H1 (cell line): ENCODE results near the gene EGFLAM. TPM values are rescaled to one million over a fixed set of nuclear protein-coding genes. Genes with fewer than 3 reads are reported as not detected.

Experiments
- CTCF ChIA-PET: fragments of 300-600 bp; sonication (Branson Sonifier 250); formaldehyde crosslinking; loops from one replicate; lab custom pipeline; 2021; ENCODE audit not compliant: partially characterized antibody; lab: Charles Lee
- POLR2A ChIA-PET: fragments of 300-600 bp; sonication (Branson Sonifier 250); formaldehyde crosslinking; loops from one replicate; lab custom pipeline; 2021; ENCODE audit warnings: inconsistent platforms; ENCODE audit not compliant: partially characterized antibody; lab: Charles Lee
- DNase-seq, 2 experiments: peaks; one replicate each; pipeline versions ENCODE4 v3.0.0 to v3.0.0-alpha.2; 2010 to 2022; ENCODE audit warnings: low spot score in 2 of 2, low read depth in 1 of 2, mixed read lengths in 1 of 2
- FAIRE-seq: peaks from 2 replicates; lab custom pipeline; 2011; peaks lifted over from hg19 to GRCh38; lab: Jason Lieb, UNC
- H2AFZ ChIP-seq: 2 replicates; pipeline ENCODE4 v1.8.1; 2012; ENCODE audit warnings: low read length, inconsistent platforms
- H2AK5ac ChIP-seq: 2 replicates; pipeline ENCODE4 v1.6.1; 2013; ENCODE audit warnings: low read depth, low read length
- H2BK120ac ChIP-seq: replicated peaks from 2 replicates; pipeline ENCODE3; 2013; ENCODE audit warnings: low read depth, low read length, inconsistent platforms
- H2BK12ac ChIP-seq: 2 replicates; pipeline ENCODE4 v1.6.1; 2013; ENCODE audit warnings: low read depth, low read length
- H2BK15ac ChIP-seq: 2 replicates; pipeline ENCODE4 v1.6.1; 2013; ENCODE audit warnings: low read length
- H2BK20ac ChIP-seq: 2 replicates; pipeline ENCODE4 v1.6.1; 2013; ENCODE audit warnings: low read length
- H2BK5ac ChIP-seq: 2 replicates; pipeline ENCODE4 v1.6.1; 2013; ENCODE audit warnings: low read depth, low read length
- H3K14ac ChIP-seq: 2 replicates; pipeline ENCODE4 v1.6.1; 2013; ENCODE audit warnings: inconsistent platforms; ENCODE audit not compliant: insufficient read length
- H3K18ac ChIP-seq: 2 replicates; pipeline ENCODE4 v1.6.1; 2013; ENCODE audit warnings: low read length; ENCODE audit errors: extremely low read depth
- H3K23ac ChIP-seq: 2 replicates; pipeline ENCODE4 v1.6.1; 2013; ENCODE audit warnings: inconsistent platforms; ENCODE audit not compliant: insufficient read length
- H3K23me2 ChIP-seq: 2 replicates; pipeline ENCODE4 v1.6.1; 2013; ENCODE audit warnings: low read depth, low read length
- H3K27ac ChIP-seq: 2 replicates; pipeline ENCODE4 v1.6.1; 2011; ENCODE audit warnings: low read depth, low read length, inconsistent platforms
- H3K27me3 ChIP-seq, 4 experiments: replicated peaks in 1 of 4; 1 replicate in 1 of 4; 2 replicates in 3 of 4; pipeline versions ENCODE4 v1.6.1 to v1.8.1; 2011 to 2013; ENCODE audit warnings: low read length in 3 of 4, mild to moderate bottlenecking in 3 of 4, inconsistent platforms in 2 of 4, mixed read lengths in 2 of 4, moderate library complexity in 1 of 4; ENCODE audit not compliant: control insufficient read depth in 3 of 4, insufficient read depth in 3 of 4; ENCODE audit errors: extremely low read depth in 1 of 4
- H3K36me3 ChIP-seq, 4 experiments: 2 replicates each; pipeline versions ENCODE4 v1.6.1 to v1.8.1; 2011 to 2013; ENCODE audit warnings: mild to moderate bottlenecking in 4 of 4, low read length in 3 of 4, moderate library complexity in 2 of 4, control low read depth in 1 of 4, inconsistent platforms in 1 of 4; ENCODE audit not compliant: insufficient read depth in 4 of 4, control insufficient read depth in 2 of 4
- H3K4ac ChIP-seq: replicated peaks from 2 replicates; pipeline ENCODE3; 2013; ENCODE audit warnings: low read length, low read depth, mixed read lengths, inconsistent platforms; ENCODE audit not compliant: insufficient read length
- H3K4me1 ChIP-seq, 4 experiments: replicated peaks in 1 of 4; 1 replicate in 1 of 4; 2 replicates in 3 of 4; pipeline versions ENCODE4 v1.6.1 to v1.8.1; 2011 to 2013; ENCODE audit warnings: low read length in 3 of 4, inconsistent platforms in 2 of 4, mixed read lengths in 1 of 4; ENCODE audit not compliant: insufficient read depth in 4 of 4, control insufficient read depth in 3 of 4
- H3K4me2 ChIP-seq, 2 experiments: 2 replicates each; pipeline versions ENCODE4 v1.6.1 to v1.8.1; 2011 to 2013; ENCODE audit warnings: low read depth in 2 of 2, low read length in 2 of 2, control low read depth in 1 of 2, inconsistent platforms in 1 of 2, mild to moderate bottlenecking in 1 of 2; ENCODE audit not compliant: insufficient read depth in 1 of 2
- H3K4me3 ChIP-seq, 4 experiments: fragments of 200-600, 300-600 bp in 1 of 4; sonication (generic), shearing (Covaris generic), sonication (Bioruptor Twin) in 1 of 4; 2 replicates each; pipeline versions ENCODE4 v1.5.1 to v1.8.1; 2011 to 2016; ENCODE audit warnings: low read length in 4 of 4, low read depth in 3 of 4, control low read depth in 2 of 4, inconsistent platforms in 2 of 4, mild to moderate bottlenecking in 2 of 4, mixed read lengths in 1 of 4, moderate library complexity in 1 of 4; ENCODE audit not compliant: insufficient read depth in 2 of 4; ENCODE audit errors: extremely low read depth in 1 of 4
- H3K56ac ChIP-seq: replicated peaks from 2 replicates; pipeline ENCODE3; 2013; ENCODE audit warnings: low read depth, mild to moderate bottlenecking, mixed read lengths, low read length, inconsistent platforms; ENCODE audit not compliant: insufficient read length
- H3K79me1 ChIP-seq: 2 replicates; pipeline ENCODE4 v1.6.1; 2013; ENCODE audit warnings: low read depth, low read length, control low read depth
- H3K79me2 ChIP-seq, 2 experiments: 2 replicates each; pipeline versions ENCODE4 v1.6.1 to v1.8.1; 2012 to 2013; ENCODE audit warnings: low read length in 2 of 2, mild to moderate bottlenecking in 2 of 2, inconsistent platforms in 1 of 2; ENCODE audit not compliant: insufficient read depth in 2 of 2, control insufficient read depth in 1 of 2
- H3K9ac ChIP-seq, 4 experiments: replicated peaks in 1 of 4; 1 replicate in 1 of 4; 2 replicates in 3 of 4; pipeline versions ENCODE4 v1.6.1 to v1.8.1; 2011 to 2013; ENCODE audit warnings: low read depth in 3 of 4, low read length in 3 of 4, control low read depth in 2 of 4, mild to moderate bottlenecking in 2 of 4, moderate library complexity in 2 of 4, inconsistent platforms in 1 of 4; ENCODE audit errors: extremely low read depth in 1 of 4
- H3K9me3 ChIP-seq, 2 experiments: 2 replicates each; pipeline versions ENCODE4 v1.6.1 to v1.8.1; 2012 to 2013; ENCODE audit warnings: mild to moderate bottlenecking in 2 of 2, moderate library complexity in 2 of 2, control low read depth in 1 of 2, inconsistent platforms in 1 of 2, low read depth in 1 of 2, low read length in 1 of 2, mixed read lengths in 1 of 2; ENCODE audit not compliant: insufficient read depth in 2 of 2
- H4K20me1 ChIP-seq, 2 experiments: replicated peaks in 1 of 2; 2 replicates each; pipeline versions ENCODE3 to v1.8.1; 2011 to 2013; ENCODE audit warnings: inconsistent platforms in 2 of 2, low read length in 2 of 2, mild to moderate bottlenecking in 1 of 2; ENCODE audit not compliant: insufficient read depth in 2 of 2, control insufficient read depth in 1 of 2
- H4K5ac ChIP-seq: 2 replicates; pipeline ENCODE4 v1.6.1; 2013; ENCODE audit warnings: low read length, low read depth, mixed read lengths, inconsistent platforms; ENCODE audit not compliant: insufficient read length
- H4K8ac ChIP-seq: 2 replicates; pipeline ENCODE4 v1.8.0; 2013; ENCODE audit warnings: mild to moderate bottlenecking, moderate library complexity, low read length, inconsistent platforms; ENCODE audit not compliant: insufficient read depth; ENCODE audit errors: extremely low read depth
- H4K91ac ChIP-seq: replicated peaks from 2 replicates; pipeline ENCODE3; 2013; ENCODE audit warnings: low read length, mixed read lengths, inconsistent platforms; ENCODE audit not compliant: insufficient read length
- CREB1 ChIP-seq: IDR thresholded peaks from 2 replicates; pipeline ENCODE4 v1.6.1; 2012; ENCODE audit warnings: inconsistent platforms
- HDAC2 ChIP-seq, 2 experiments: fragments of 300-600 bp in 1 of 2; sonication (generic) in 1 of 2; IDR thresholded peaks; 2 replicates each; pipeline ENCODE4 v1.6.1; 2011 to 2012; ENCODE audit warnings: low read depth in 2 of 2, low read length in 2 of 2, mild to moderate bottlenecking in 2 of 2, moderate library complexity in 2 of 2, borderline replicate concordance in 1 of 2, inconsistent platforms in 1 of 2
- JUND ChIP-seq: IDR thresholded peaks from 2 replicates; pipeline ENCODE4 v1.6.1; 2011; ENCODE audit warnings: mild to moderate bottlenecking, improper control_type of control experiment, low read length
- PHF8 ChIP-seq: fragments of 200-600 bp; sonication (generic); conservative IDR thresholded peaks from 2 replicates; pipeline ENCODE4 v1.7.1; 2012; ENCODE audit warnings: low read depth, mild to moderate bottlenecking, inconsistent platforms, low read length, moderate library complexity
- RAD21 ChIP-seq, 2 experiments: IDR thresholded peaks in 1 of 2; conservative IDR thresholded peaks in 1 of 2; 2 replicates each; pipeline ENCODE4 v1.6.1; 2011; ENCODE audit warnings: low read depth in 2 of 2, low read length in 2 of 2, improper control_type of control experiment in 1 of 2, inconsistent platforms in 1 of 2, mild to moderate bottlenecking in 1 of 2, moderate library complexity in 1 of 2
- RBBP5 ChIP-seq: IDR thresholded peaks from 2 replicates; pipeline ENCODE4 v1.7.1; 2012; ENCODE audit warnings: low read depth, mild to moderate bottlenecking, inconsistent platforms, low read length, moderate library complexity, borderline replicate concordance
- RFX5 ChIP-seq: IDR thresholded peaks from 2 replicates; pipeline ENCODE4 v1.6.1; 2011; ENCODE audit warnings: low read depth, low read length, improper control_type of control experiment, borderline replicate concordance
- RXRA ChIP-seq: IDR thresholded peaks from 2 replicates; pipeline ENCODE4 v1.6.1; 2011; ENCODE audit warnings: low read depth, mild to moderate bottlenecking, low read length, moderate library complexity; ENCODE audit not compliant: insufficient read depth
- SP4 ChIP-seq: IDR thresholded peaks from 2 replicates; pipeline ENCODE4 v1.6.1; 2012; ENCODE audit warnings: low read length, inconsistent platforms
- TBP ChIP-seq: IDR thresholded peaks from 2 replicates; pipeline ENCODE4 v1.6.1; 2011; ENCODE audit warnings: low read depth, low read length, improper control_type of control experiment
- TCF12 ChIP-seq: IDR thresholded peaks from 2 replicates; pipeline ENCODE4 v1.6.1; 2011; ENCODE audit warnings: low read depth, mild to moderate bottlenecking, low read length
- WGBS, 2 experiments: shearing (Covaris generic) in 1 of 2; methylation state at CpG; one replicate each; pipeline versions ENCODE4 v1.1.6 to v1.1.7; 2013 to 2015; ENCODE audit warnings: low lambda C conversion rate in 2 of 2, mixed read lengths in 2 of 2, inconsistent platforms in 1 of 2, low coverage in 1 of 2, missing lambda C conversion rate in 1 of 2; ENCODE audit not compliant: insufficient replicate concordance in 2 of 2, insufficient coverage in 1 of 2, insufficient read length in 1 of 2; ENCODE audit errors: extremely low coverage in 1 of 2, missing lambda C conversion rate in 1 of 2; 5-methylcytosine and 5-hydroxymethylcytosine counted together
- polyA plus RNA-seq, 7 experiments: library from polyadenylated mRNA; depleted of rRNA in 3 of 7; stranded (reverse) in 5 of 7; unstranded in 2 of 7; fragments of >200 nt in 5 of 7; fragments of 200-250 nt in 2 of 7; gene quantifications; 1 replicate in 5 of 7; 2 replicates in 1 of 7; 4 replicates in 1 of 7; pipeline versions ENCODE4 v1.2.1 to v1.2.3, GENCODE V29; 2011 to 2013; ENCODE audit warnings: missing spikeins in 2 of 7, mixed read lengths in 2 of 7
- total RNA-seq: library from RNA; stranded (reverse); fragmentation: NEBNext Ultra II Directional; extraction: Animal tissue kit (Norgen Biotek cat#: 25700); gene quantifications from 2 replicates; pipeline ENCODE4 v1.2.1, GENCODE V29; 2021

EGFLAM gene
- total and polyA plus RNA-seq, 2 of the 8 experiments (the other 6 are each of a cell fraction or from before 2014, with no cell fraction given): 0.20 to 0.24 TPM

GRCh38 chr5:38450627-38451026 lies 192.3 kb downstream of the EGFLAM start:
- Histone ChIP-seq H3K56ac (no peak overlapping the region), H2BK5ac (no peak overlapping the region), H3K18ac (no peak overlapping the region), H3K27me3 (no peaks in the 10 kb centered on the region), H3K4ac (no peak overlapping the region), H3K9me3 (no peaks in the 10 kb centered on the region), H2AFZ (no peak overlapping the region), H2BK120ac (no peak overlapping the region), H2BK15ac (no peak overlapping the region), H3K9ac (no peak overlapping the region), H3K79me2 (no peaks in the 10 kb centered on the region), H4K91ac (no peak overlapping the region), H2BK12ac (no peak overlapping the region), H4K8ac (no peak overlapping the region), H3K23ac (no peak overlapping the region), H4K5ac (no peak overlapping the region), H3K14ac (no peak overlapping the region), H2BK20ac (no peak overlapping the region), H3K27ac (no peak overlapping the region), H3K23me2 (peaks cover 1% of the 10 kb centered on the region; the same call in 1 of the 2 replicates), H2AK5ac (no peak overlapping the region), H3K4me3 (no peak overlapping the region), H3K36me3 (no peaks in the 10 kb centered on the region), H4K20me1 (no peaks in the 10 kb centered on the region), H3K79me1 (no peaks in the 10 kb centered on the region), H3K4me2 (no peak overlapping the region), H3K4me1 (no peaks in the 10 kb centered on the region; a peak in 1 of 7 replicates)
- FAIRE-seq: no peak
- ChIA-PET CTCF (interaction anchor here (1.3 to 3.0 kb wide), 2 partner anchors 9 to 30 kb away, joined by 3 to 14 read pairs; no protein-coding TSS in a partner anchor), POLR2A (no interaction called here)
- WGBS, 2 experiments: 92% methylated on average over 6 of the region's 6 CpGs; no CpG with 5 or more reads in 1 of the 2 experiments
- no peak for DNase-seq
- TF ChIP-seq RFX5: no peak
- TF ChIP-seq RBBP5: no peak
- no peak for TF ChIP-seq HDAC2 (IDR thresholded peaks at IDR 0.05; ENCODE audit: borderline replicate concordance in 1 of 2, low read depth in 2 of 2, low read length in 2 of 2)
- no peak for TF ChIP-seq TBP
- TF ChIP-seq PHF8: no peak
- no peak for TF ChIP-seq SP4
- no peak for TF ChIP-seq JUND
- TF ChIP-seq RXRA: no peak
- no peak for TF ChIP-seq CREB1
- no peak for TF ChIP-seq RAD21 (IDR thresholded peaks at IDR 0.05 in 1 of 2, conservative IDR thresholded peaks at IDR 0.05 in 1 of 2; ENCODE audit: low read depth in 2 of 2, low read length in 2 of 2)
- no peak for TF ChIP-seq TCF12
